MCF 10A (cell line): ENCODE data around the gene PELI1. TPM values are rescaled to one million over a fixed set of nuclear protein-coding genes. Genes with fewer than 3 reads are reported as not detected.

Experiments
- BruUV-seq: library from RNA; stranded (reverse); fragments of 400-500 nt; replicated peaks from 2 replicates; lab custom pipeline; 2021; lab: Mats Ljungman, UMichigan
- CTCF ChIA-PET: fragments of 300-600 bp; sonication (Branson Sonifier 250); formaldehyde crosslinking; extraction: SDS; loops from one replicate; lab custom pipeline; 2021; ENCODE audit warnings: antibody characterized with exemption, inconsistent platforms; lab: Yijun Ruan, JAX
- POLR2A ChIA-PET: fragments of 300-600, 350-650 bp; sonication (Branson Sonifier 250); formaldehyde crosslinking; extraction: SDS; loops from one replicate; lab custom pipeline; 2020; ENCODE audit warnings: antibody characterized with exemption, inconsistent platforms; lab: Yijun Ruan, JAX
- DNase-seq: peaks from one replicate; pipeline ENCODE4 v3.0.0-alpha.2; 2018; ENCODE audit not compliant: unreplicated experiment
- H3K27ac Mint-ChIP-seq: one replicate; pipeline ENCODE4 v1.8.0; 2022; ENCODE audit warnings: mild to moderate bottlenecking, low read depth, mixed read lengths; ENCODE audit not compliant: unreplicated experiment
- H3K27me3 Mint-ChIP-seq: one replicate; pipeline ENCODE4 v1.8.0; 2022; ENCODE audit warnings: mixed read lengths; ENCODE audit not compliant: insufficient read depth, unreplicated experiment
- H3K36me3 Mint-ChIP-seq: one replicate; pipeline ENCODE4 v1.8.0; 2022; ENCODE audit warnings: mild to moderate bottlenecking, moderate library complexity, mixed read lengths; ENCODE audit not compliant: insufficient read depth, unreplicated experiment
- H3K4me1 Mint-ChIP-seq: one replicate; pipeline ENCODE4 v1.8.0; 2022; ENCODE audit warnings: mixed read lengths; ENCODE audit not compliant: insufficient read depth, unreplicated experiment
- H3K4me3 Mint-ChIP-seq: one replicate; pipeline ENCODE4 v1.8.0; 2022; ENCODE audit warnings: mild to moderate bottlenecking, moderate library complexity, mixed read lengths; ENCODE audit not compliant: unreplicated experiment
- H3K9me3 Mint-ChIP-seq: one replicate; pipeline ENCODE4 v1.8.0; 2022; ENCODE audit warnings: mixed read lengths; ENCODE audit not compliant: unreplicated experiment
- intact Hi-C: fragments of 100-400 bp; cut with micrococcal nuclease; formaldehyde crosslinking; loops from 2 replicates; pipeline ENCODE4 v1.14.1; 2022
- total RNA-seq: library from RNA; stranded (reverse); gene quantifications from 2 replicates; pipeline ENCODE4 v1.2.3, GENCODE V29; 2022
- TF ChIP-seq, protein P1 (sequence below): fragments of 200-600 bp; IDR thresholded peaks from one replicate; pipeline ENCODE4 v1.8.0; 2022; ENCODE audit warnings: antibody characterized with exemption, mild to moderate bottlenecking; ENCODE audit not compliant: unreplicated experiment

PELI1 gene
- total RNA-seq, 1 experiment from 2014 or later = 16.3 TPM

DNA sequence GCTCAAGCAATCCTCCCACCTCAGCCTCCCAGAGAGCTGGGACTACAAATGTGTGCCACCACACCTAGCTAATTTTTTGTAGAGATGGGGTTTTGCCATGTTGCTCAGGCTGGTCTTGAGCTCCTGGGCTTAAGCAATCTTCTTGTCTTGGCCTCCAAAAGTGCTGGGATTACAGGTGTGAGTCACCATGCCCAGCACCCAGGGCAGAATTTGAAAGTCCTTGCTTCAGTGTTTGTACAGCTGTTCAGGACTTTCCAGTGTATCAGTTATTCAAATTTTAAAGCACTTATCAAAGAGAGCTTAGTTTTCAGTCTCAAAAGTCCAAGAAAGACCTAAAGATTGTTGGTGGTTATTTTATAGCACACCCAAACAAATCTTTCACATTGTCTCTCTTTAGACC, 81.4 kb downstream of the PELI1 start:
- no peaks in the 10 kb centered on the region for H3K27me3 Mint-ChIP-seq
- no peaks in the 10 kb centered on the region for H3K36me3 Mint-ChIP-seq
- ChIA-PET POLR2A (interaction anchor here (0.6 to 1.4 kb wide), 10 partner anchors 41 to 261 kb away, joined by 3 to 6 read pairs (median 4); no protein-coding TSS in a partner anchor), CTCF (interaction anchor here (1.1 to 1.6 kb wide), 2 partner anchors 80 to 249 kb away, joined by 3 to 4 read pairs; no protein-coding TSS in a partner anchor)
- H3K4me1 Mint-ChIP-seq = peaks cover 38% of the 10 kb centered on the region
- TF ChIP-seq, protein P1, sequence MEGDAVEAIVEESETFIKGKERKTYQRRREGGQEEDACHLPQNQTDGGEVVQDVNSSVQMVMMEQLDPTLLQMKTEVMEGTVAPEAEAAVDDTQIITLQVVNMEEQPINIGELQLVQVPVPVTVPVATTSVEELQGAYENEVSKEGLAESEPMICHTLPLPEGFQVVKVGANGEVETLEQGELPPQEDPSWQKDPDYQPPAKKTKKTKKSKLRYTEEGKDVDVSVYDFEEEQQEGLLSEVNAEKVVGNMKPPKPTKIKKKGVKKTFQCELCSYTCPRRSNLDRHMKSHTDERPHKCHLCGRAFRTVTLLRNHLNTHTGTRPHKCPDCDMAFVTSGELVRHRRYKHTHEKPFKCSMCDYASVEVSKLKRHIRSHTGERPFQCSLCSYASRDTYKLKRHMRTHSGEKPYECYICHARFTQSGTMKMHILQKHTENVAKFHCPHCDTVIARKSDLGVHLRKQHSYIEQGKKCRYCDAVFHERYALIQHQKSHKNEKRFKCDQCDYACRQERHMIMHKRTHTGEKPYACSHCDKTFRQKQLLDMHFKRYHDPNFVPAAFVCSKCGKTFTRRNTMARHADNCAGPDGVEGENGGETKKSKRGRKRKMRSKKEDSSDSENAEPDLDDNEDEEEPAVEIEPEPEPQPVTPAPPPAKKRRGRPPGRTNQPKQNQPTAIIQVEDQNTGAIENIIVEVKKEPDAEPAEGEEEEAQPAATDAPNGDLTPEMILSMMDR = no peak
- peak overlapping the region; percentile 33 for H3K27ac Mint-ChIP-seq
- BruUV-seq = no TSS peak
- peak; percentile 91 for DNase-seq
- intact Hi-C loops = loop anchor here (5.0 to 10.0 kb wide), 2 partner anchors 52 to 79 kb away; partner anchors contain the start of gene PELI1
- no peak overlapping the region for H3K4me3 Mint-ChIP-seq
- no peaks in the 10 kb centered on the region for H3K9me3 Mint-ChIP-seq

GRCh38 chr2:64059270-64059669, 85.0 kb downstream of the PELI1 start:
- Mint-ChIP-seq H3K27me3 (no peaks in the 10 kb centered on the region), H3K9me3 (no peaks in the 10 kb centered on the region), H3K4me3 (no peak overlapping the region), H3K27ac (no peak overlapping the region), H3K4me1 (peaks cover 44% of the 10 kb centered on the region), H3K36me3 (no peaks in the 10 kb centered on the region)
- TF ChIP-seq, protein P1 = no peak
- intact Hi-C loops = no loop called here
- POLR2A ChIA-PET = interaction anchor here (0.6 to 1.2 kb wide), 2 partner anchors 74 to 81 kb away, joined by 3 to 4 read pairs; no protein-coding TSS in a partner anchor
- CTCF ChIA-PET = interaction anchor here (0.6 to 0.9 kb wide), 4 partner anchors 9 to 637 kb away, joined by 3 to 7 read pairs (median 4); partner anchors contain the start of gene WDPCP
- no TSS peak for BruUV-seq
- no peak for DNase-seq

DNA sequence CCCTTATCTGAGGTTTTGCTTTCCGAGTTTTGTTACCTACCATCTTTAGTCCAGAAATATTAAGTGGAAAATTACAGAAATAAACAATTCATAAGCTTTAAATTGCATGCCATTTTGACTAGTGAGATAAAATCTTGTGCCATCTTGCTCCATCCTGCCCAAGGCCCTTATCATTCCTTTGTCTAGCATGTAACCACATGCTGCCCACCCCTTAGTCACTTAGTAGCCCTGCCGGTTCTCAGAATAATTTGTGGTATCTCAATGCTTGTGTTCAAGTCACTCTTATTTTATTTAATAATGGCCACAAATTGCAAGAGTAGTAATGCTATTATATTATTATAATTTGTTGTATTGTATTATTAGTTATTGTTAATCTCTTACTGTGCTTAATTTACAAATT, 88.2 kb downstream of the PELI1 start:
- intact Hi-C loops = no loop called here
- Mint-ChIP-seq H3K9me3 (no peaks in the 10 kb centered on the region), H3K36me3 (no peaks in the 10 kb centered on the region), H3K27ac (no peak overlapping the region), H3K4me1 (peaks cover 20% of the 10 kb centered on the region), H3K27me3 (no peaks in the 10 kb centered on the region), H3K4me3 (no peak overlapping the region)
- ChIA-PET POLR2A (interaction anchor here (1.4 kb wide), 1 partner anchor 256 kb away, joined by 4 read pairs; no protein-coding TSS in a partner anchor), CTCF (no interaction called here)
- no TSS peak for BruUV-seq
- TF ChIP-seq, protein P1 = no peak
- no peak for DNase-seq

- Mint-ChIP-seq H3K36me3 (no peaks in the 10 kb centered on the region), H3K27me3 (no peaks in the 10 kb centered on the region), H3K4me1 (peaks cover 23% of the 10 kb centered on the region), H3K9me3 (no peaks in the 10 kb centered on the region), H3K4me3 (no peak overlapping the region), H3K27ac (no peak overlapping the region)
- no TSS peak for BruUV-seq
- ChIA-PET POLR2A (interaction anchor here (0.5 to 2.2 kb wide), 3 partner anchors 10 to 863 kb away, joined by 3 to 6 read pairs (median 4); no protein-coding TSS in a partner anchor), CTCF (interaction anchor here (0.6 to 0.9 kb wide), 6 partner anchors 45 to 1605 kb away, joined by 3 to 7 read pairs (median 3); no protein-coding TSS in a partner anchor)
- intact Hi-C loops = no loop called here
- TF ChIP-seq, protein P1 = no peak
- no peak for DNase-seq
Measured at GRCh38 chr2:64054161-64054915, 89.9 kb downstream of the PELI1 start.
